GM21423 (cell line): Measurements from ENCODE around the gene TSPAN18.

Experiments
- ATAC-seq: cut with Tn5 transposase; IDR thresholded peaks from one replicate; pipeline ENCODE4 v1.9.1; 2021; ENCODE audit warnings: mild to moderate bottlenecking, moderate library complexity; ENCODE audit not compliant: unreplicated experiment

TSPAN18 gene

DNA sequence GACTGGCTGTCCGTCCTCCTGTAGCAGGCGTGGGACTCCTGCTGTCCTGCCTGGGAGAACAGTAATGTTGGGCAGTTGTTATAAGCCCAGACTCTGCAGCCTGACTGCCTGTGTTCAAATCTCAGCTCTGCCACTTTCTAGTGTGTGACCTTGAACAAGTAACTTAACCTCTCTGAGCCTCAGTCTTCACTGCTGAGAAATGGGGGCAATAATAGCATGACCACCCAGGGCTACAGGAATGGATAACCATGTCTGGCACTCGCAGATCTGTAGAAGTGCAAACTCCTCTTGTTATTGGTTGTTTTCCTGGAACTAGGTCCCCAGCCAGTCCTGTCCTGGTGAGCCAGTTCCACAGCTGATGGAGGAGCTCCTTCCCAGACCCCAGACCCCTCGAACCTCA, 154.2 kb downstream of the TSPAN18 start:
- no peak for ATAC-seq

DNA sequence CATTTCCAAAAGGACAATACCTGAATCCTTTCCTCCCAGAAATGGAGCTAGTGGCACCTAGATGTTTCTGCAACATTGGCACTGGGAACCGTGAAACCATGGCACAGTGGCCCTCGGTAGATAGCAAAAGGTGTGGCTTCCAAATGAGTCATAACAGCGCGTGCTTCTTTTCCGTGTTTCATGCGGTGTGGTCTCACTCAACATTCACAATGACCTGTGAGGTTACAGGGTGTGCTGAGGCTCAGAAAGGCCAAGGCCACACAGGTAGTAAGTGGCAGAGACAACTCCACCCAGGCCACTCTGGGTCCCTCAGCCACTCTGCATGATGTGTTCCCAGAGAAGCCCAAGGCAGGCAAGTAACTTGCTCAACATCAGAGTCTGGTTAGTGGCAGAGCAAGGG, 156.5 kb downstream of the TSPAN18 start:
- no peak for ATAC-seq

DNA sequence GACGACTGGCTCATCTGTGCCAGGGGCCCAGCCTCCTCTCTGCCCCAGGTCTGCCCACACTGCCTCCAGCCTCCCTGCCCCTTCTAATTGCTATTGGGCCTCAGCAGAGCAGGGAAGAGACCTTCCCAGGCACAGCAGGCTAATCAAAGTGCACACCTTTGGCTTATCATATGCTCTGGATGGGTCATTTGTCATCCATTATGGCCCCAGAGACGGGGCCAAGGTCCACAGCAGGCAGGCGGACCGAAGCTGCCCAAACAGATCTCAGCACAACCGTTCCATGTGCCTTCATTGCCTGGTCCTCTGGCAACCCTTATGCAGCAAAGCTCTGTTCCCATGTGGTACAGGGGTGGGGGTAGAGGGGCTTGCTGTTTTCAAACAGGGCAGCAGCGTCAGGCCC, 157.3 kb downstream of the TSPAN18 start:
- no peak for ATAC-seq

- ATAC-seq: no peak
Measured at GRCh38 chr11:44885065-44885810, 158.5 kb downstream of the TSPAN18 start.

- ATAC-seq: no peak
Measured at GRCh38 chr11:44885919-44886789, 159.4 kb downstream of the TSPAN18 start.

DNA sequence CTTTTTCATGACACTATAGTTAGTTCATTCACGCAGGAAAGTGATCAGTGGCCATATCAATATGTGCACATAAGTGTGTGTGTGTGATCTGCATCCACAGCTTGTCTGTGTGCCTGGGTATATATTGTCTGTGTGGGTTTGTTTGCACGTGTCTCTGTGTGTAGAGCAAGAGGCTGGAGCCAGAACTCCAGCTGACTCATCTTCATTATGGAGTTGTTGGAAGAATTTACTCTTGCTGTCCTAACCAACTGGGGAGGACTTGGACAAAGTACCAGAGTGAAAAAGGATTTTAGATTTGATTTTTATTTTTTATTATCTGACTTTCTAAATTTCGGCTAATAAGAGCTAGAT, 160.0 kb downstream of the TSPAN18 start:
- ATAC-seq: no peak

DNA sequence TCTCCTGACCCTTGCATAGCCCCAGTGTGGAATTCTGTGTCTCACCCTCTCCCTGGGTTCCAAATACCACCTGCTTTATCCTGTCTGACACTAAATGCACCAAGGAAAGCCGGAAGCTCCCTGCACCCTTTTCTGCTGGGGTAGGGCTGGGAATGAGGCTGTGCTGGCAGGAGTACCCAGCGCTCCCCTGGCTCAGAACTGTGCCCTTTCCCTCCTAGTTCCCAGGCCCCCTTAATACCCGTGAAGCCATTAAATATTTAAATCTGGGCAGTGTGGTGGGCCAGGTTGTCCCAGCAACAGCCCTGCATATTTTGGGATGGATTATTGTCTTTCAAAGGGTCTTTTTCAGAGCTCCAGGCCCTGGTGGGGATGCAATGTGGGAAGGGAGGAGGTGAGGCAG, 160.9 kb downstream of the TSPAN18 start:
- ATAC-seq: no peak

GRCh38 chr11:44889266-44889665, 162.5 kb downstream of the TSPAN18 start:
- ATAC-seq: no peak

- no peak for ATAC-seq
Measured at GRCh38 chr11:44892843-44893242, 166.1 kb downstream of the TSPAN18 start.

DNA sequence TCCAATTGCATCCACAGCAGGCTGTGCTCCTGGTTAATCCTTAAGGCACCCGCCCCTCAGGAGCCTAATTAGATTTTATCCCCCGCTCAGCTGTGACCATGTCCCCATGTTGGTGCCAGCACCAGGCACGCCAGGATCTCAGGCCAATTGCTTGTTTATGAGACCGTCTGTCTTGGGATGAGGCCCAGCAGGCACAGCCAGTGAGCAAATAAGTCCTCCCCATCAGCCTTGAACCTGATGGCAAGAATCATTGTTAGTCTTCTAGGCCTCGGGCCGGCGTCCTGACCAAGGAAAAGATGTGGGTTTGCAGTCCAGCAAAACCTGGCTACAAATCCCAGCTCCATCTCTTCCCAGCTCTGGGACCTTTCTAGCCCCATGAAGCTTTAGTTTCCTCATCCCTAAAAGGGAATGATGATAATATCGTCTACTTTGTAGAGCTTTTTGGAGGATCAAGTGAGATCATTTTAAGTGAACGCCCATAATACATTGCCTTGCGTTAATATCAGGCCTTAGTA, 166.6 kb downstream of the TSPAN18 start:
- no peak for ATAC-seq

DNA sequence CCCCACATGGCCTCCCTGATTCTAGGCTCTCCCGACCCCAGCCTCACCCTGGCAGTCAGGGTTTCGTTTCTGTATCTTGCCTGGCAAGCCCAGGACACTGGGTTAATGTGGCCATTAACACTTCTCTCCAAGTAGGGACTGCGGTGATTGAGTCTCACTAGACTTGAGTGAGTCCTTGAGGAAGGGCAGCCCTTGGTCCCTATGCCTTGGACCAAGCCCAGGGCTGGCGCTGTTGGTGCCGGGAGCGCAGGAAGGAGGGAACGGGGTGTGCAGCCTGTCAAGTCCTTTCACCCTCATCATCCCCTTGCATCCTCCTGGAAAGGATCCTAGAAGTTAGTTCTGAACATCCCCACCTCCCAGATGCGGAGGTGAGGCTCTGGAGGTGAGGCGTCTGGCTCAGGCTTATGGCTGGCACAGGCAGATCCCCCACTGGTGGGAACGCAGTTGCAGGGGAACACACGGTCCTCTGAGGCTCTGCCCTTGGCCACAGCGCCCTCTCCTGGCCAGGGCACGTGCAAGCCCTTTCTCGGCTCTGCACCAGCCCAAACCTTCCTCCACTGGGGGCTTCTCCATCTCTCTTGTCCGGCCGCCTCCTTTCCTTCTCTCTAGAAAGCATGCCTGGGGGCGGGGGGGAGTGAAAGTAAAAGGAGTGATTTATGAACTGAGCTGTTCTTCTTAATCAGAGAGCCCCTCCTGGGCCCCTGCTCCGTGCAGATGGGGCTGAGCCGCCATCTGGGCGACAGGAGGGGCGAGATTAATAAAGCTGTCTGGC, 167.3 kb downstream of the TSPAN18 start:
- ATAC-seq: peak; percentile 52

- ATAC-seq: no peak
Measured at GRCh38 chr11:44899959-44900358, 173.2 kb downstream of the TSPAN18 start.

GRCh38 chr11:44901120-44901633, 174.4 kb downstream of the TSPAN18 start:
- ATAC-seq: no peak

- ATAC-seq: no peak
Measured at GRCh38 chr11:44901786-44902185, 175.0 kb downstream of the TSPAN18 start.

DNA sequence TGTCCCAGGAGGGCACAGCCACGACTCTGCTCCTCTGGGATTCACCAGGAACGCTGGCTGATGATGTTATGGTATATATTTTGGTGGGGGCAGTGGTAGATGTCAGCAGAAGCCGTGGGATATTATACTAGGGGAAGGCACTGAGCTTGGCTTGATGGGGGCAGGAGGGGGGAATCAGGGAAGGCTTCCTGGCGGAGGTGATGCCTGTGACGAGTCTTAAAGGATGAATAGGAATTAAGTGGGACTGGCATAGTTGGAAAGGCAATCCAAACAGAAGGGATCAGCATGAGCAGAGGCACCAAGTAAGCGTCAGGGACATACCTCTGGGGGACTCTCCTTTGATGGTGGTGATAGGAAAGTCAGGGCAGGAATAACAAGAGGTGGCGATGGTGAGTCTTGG, 176.3 kb downstream of the TSPAN18 start:
- no peak for ATAC-seq

- no peak for ATAC-seq
Measured at GRCh38 chr11:44903518-44903917, 176.8 kb downstream of the TSPAN18 start.

DNA sequence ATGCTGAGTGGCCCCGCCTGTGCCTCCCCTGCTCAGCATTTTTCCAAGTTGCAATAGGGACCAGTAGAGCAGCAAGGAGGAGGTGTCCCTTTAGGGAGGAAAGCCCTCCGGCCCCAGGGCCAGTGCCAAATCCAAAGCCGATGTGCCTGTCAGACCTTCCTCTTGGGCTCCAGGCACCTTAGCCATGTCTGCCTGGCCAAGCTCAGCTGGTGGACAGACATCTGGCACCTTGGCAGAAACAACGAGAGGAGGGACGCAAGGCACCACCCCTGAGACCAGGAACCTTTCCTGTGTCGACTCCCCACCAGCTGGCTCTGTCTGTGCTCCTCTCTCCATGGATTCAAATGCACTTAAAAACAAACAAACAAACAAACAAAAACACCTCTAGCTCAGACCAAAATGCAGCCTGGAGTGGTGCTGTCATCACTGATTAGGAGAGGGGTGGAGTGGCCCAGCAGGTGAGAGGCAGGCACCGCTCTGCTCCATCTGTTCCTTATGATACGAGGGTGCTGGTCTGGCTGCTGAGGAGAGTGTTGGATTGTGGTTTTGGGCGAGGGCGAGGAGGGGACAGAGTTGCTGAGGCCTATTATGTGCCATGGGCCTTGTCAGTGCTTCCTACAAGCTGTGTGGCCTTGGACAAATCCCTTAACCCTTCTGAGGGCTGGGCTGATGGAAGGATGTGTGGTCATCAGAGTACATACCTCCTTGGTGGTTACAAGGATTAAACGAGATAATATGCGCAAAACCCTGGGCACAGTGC, 177.7 kb downstream of the TSPAN18 start:
- ATAC-seq: no peak

DNA sequence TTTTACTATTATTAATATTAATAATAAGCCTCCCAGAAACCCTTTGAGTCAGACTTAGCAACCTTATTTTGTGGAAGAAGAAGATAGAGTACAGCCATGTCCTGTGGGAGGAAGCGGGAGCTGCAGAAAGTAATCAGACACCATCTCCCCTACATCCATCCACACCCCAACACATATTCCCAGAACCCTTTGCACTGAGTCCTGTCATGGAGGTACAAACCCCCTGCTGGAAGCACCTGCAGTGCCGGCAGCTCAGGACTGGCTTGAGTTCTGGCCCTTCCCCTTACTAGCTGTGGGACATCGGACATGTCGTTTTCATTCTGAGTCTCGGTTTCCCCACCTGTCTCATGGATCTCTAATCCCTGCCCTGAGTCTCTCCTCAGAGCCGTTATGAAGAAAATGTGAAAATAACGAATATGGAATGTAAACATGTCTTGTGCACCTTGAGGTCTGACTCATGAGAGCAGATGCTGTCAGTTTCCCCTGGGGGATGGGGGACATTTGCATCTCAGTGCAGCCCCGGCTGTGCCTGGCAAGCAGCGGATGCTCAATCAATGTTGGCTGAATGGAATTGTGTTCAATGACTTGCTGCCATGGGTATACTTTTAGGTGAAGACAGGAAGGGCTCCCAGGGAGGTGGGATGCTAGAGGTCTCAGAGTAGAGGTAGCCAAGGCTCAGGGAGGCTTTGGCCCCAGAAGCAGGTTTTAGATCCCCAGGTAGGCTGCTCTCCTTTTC, 178.5 kb downstream of the TSPAN18 start:
- no peak for ATAC-seq

GRCh38 chr11:44906649-44907048, 179.9 kb downstream of the TSPAN18 start:
- no peak for ATAC-seq

- ATAC-seq: no peak
Measured at GRCh38 chr11:44909557-44909956, 182.8 kb downstream of the TSPAN18 start.
